ENCODE results near the gene UFM1.

The UFM1 gene

GRCh38 chr13:38376546-38376945, 26.9 kb downstream of the UFM1 start:
- H3K9ac ChIP-seq (ENCODE audit: low read length) = no peak overlapping the region
- H3K4me1 ChIP-seq (ENCODE audit: low read length) = no peaks in the 10 kb centered on the region
- no peaks in the 10 kb centered on the region for H3K9me3 ChIP-seq (replicated peaks; ENCODE audit: insufficient read depth, low read length)
- no peak for DNase-seq
- TF ChIP-seq EZH2 (optimal IDR thresholded peaks at IDR 0.05; ENCODE audit: low read depth, low read length) = no peak
- TF ChIP-seq, protein P1, sequence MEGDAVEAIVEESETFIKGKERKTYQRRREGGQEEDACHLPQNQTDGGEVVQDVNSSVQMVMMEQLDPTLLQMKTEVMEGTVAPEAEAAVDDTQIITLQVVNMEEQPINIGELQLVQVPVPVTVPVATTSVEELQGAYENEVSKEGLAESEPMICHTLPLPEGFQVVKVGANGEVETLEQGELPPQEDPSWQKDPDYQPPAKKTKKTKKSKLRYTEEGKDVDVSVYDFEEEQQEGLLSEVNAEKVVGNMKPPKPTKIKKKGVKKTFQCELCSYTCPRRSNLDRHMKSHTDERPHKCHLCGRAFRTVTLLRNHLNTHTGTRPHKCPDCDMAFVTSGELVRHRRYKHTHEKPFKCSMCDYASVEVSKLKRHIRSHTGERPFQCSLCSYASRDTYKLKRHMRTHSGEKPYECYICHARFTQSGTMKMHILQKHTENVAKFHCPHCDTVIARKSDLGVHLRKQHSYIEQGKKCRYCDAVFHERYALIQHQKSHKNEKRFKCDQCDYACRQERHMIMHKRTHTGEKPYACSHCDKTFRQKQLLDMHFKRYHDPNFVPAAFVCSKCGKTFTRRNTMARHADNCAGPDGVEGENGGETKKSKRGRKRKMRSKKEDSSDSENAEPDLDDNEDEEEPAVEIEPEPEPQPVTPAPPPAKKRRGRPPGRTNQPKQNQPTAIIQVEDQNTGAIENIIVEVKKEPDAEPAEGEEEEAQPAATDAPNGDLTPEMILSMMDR (IDR thresholded peaks at IDR 0.05; ENCODE audit: low read length) = no peak
- no peak for TF ChIP-seq EZH2phosphoT487 (IDR thresholded peaks at IDR 0.05; ENCODE audit: low read length)
- no peak overlapping the region for H3K4me2 ChIP-seq (ENCODE audit: low read depth, low read length)
- no peak overlapping the region for H2AFZ ChIP-seq (ENCODE audit: low read length)
- H3K36me3 ChIP-seq (replicated peaks; ENCODE audit: insufficient read depth, low read length) = no peaks in the 10 kb centered on the region
- H3K9me2 ChIP-seq (replicated peaks; ENCODE audit: insufficient read depth, low read length) = no peaks in the 10 kb centered on the region
- H3K79me2 ChIP-seq (ENCODE audit: low read length) = no peaks in the 10 kb centered on the region
- no peak overlapping the region for H3K4me3 ChIP-seq (ENCODE audit: low read length)
- no peaks in the 10 kb centered on the region for H3F3A ChIP-seq (ENCODE audit: insufficient read depth, low read length)
- H3K27me3 ChIP-seq (replicated peaks; ENCODE audit: insufficient read depth, low read length) = no peaks in the 10 kb centered on the region
- no peak overlapping the region for H3K27ac ChIP-seq (ENCODE audit: low read length)
- H4K20me1 ChIP-seq (ENCODE audit: insufficient read depth, low read length) = no peaks in the 10 kb centered on the region

DNA sequence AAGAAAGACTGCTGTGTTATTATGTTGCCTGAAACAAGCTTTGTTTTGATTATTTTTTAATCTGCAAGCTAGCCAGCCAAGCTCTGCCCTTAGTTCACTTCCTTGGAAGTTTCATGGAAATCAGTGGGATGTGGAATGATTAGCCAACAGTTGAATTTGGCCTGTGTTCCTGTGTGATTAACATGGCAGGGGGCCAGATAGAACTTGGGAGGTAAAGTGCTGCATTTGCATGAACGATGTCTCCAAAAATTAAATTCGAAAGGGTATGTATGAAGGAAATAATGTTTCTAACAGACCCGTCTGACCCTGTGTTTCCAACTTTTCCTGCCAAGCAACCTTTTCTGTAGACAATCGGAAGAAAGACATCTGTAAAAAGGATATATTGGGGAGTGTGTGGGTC, 32.2 kb downstream of the UFM1 start:
- Histone ChIP-seq H2AFZ (ENCODE audit: low read length) (no peak overlapping the region), H3K9ac (ENCODE audit: low read length) (no peak overlapping the region)
- TF ChIP-seq, protein P1 (IDR thresholded peaks at IDR 0.05; ENCODE audit: low read length) = no peak
- TF ChIP-seq EZH2 (optimal IDR thresholded peaks at IDR 0.05; ENCODE audit: low read depth, low read length) = no peak
- no peak for TF ChIP-seq EZH2phosphoT487 (IDR thresholded peaks at IDR 0.05; ENCODE audit: low read length)

DNA sequence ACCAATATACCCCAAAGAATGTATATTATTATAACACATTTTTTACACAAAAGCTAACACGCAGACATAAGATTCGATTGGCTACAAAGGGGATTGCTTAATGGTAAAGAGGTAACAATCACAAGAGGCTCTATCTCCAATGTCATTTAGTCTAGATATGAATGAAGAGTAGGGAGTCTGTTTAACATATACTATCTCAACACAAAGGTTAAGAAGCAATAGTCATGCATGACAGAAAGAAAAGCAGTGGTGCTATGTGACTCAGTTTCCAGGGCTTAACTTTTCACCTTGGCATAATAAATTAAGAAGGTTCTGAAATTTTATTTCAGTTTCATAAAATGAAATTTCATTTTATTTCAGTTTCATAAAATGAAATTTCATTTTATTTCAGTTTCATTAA, 33.3 kb downstream of the UFM1 start:
- no peaks in the 10 kb centered on the region for H3F3A ChIP-seq (ENCODE audit: insufficient read depth, low read length)
- H3K9me2 ChIP-seq (replicated peaks; ENCODE audit: insufficient read depth, low read length) = no peaks in the 10 kb centered on the region
- H2AFZ ChIP-seq (ENCODE audit: low read length) = no peak overlapping the region
- no peaks in the 10 kb centered on the region for H3K4me1 ChIP-seq (ENCODE audit: low read length)
- H3K9me3 ChIP-seq (replicated peaks; ENCODE audit: insufficient read depth, low read length) = no peaks in the 10 kb centered on the region
- H3K27ac ChIP-seq (ENCODE audit: low read length) = no peak overlapping the region
- H3K36me3 ChIP-seq (replicated peaks; ENCODE audit: insufficient read depth, low read length) = no peaks in the 10 kb centered on the region
- H3K4me2 ChIP-seq (ENCODE audit: low read depth, low read length) = no peak overlapping the region
- H3K27me3 ChIP-seq (replicated peaks; ENCODE audit: insufficient read depth, low read length) = no peaks in the 10 kb centered on the region
- DNase-seq = no peak
- no peak overlapping the region for H3K9ac ChIP-seq (ENCODE audit: low read length)
- TF ChIP-seq, protein P1 (IDR thresholded peaks at IDR 0.05; ENCODE audit: low read length) = no peak
- TF ChIP-seq EZH2 (optimal IDR thresholded peaks at IDR 0.05; ENCODE audit: low read depth, low read length) = no peak
- no peak for TF ChIP-seq EZH2phosphoT487 (IDR thresholded peaks at IDR 0.05; ENCODE audit: low read length)
- H3K79me2 ChIP-seq (ENCODE audit: low read length) = no peaks in the 10 kb centered on the region
- no peaks in the 10 kb centered on the region for H4K20me1 ChIP-seq (ENCODE audit: insufficient read depth, low read length)
- no peak overlapping the region for H3K4me3 ChIP-seq (ENCODE audit: low read length)

More for the DNA sequence above, 32.2 kb downstream of the UFM1 start:
- Histone ChIP-seq H3K27ac (ENCODE audit: low read length) (no peak overlapping the region), H3K9me2 (replicated peaks; ENCODE audit: insufficient read depth, low read length) (no peaks in the 10 kb centered on the region), H3K9me3 (replicated peaks; ENCODE audit: insufficient read depth, low read length) (no peaks in the 10 kb centered on the region), H4K20me1 (ENCODE audit: insufficient read depth, low read length) (no peaks in the 10 kb centered on the region), H3K36me3 (replicated peaks; ENCODE audit: insufficient read depth, low read length) (no peaks in the 10 kb centered on the region), H3K79me2 (ENCODE audit: low read length) (no peaks in the 10 kb centered on the region), H3F3A (ENCODE audit: insufficient read depth, low read length) (no peaks in the 10 kb centered on the region), H3K4me3 (ENCODE audit: low read length) (no peak overlapping the region), H3K4me2 (ENCODE audit: low read depth, low read length) (no peak overlapping the region), H3K27me3 (replicated peaks; ENCODE audit: insufficient read depth, low read length) (no peaks in the 10 kb centered on the region), H3K4me1 (ENCODE audit: low read length) (no peaks in the 10 kb centered on the region)
- no peak for DNase-seq
